ENCODE data around the gene LRRK1. TPM values are rescaled to one million over a fixed set of nuclear protein-coding genes. Genes with fewer than 3 reads are reported as not detected.

Gene LRRK1
- polyA plus RNA-seq, 1 donor (not counting 4 experiments of a cell fraction or from before 2014, with no cell fraction given): 6.2 TPM

- peaks cover 12% of the 10 kb centered on the region for H3K4me1 ChIP-seq (ENCODE audit: control insufficient read depth, extremely low read depth, insufficient read depth, low read length)
- no peak overlapping the region for H3K9ac ChIP-seq (ENCODE audit: control insufficient read depth, extremely low read depth, insufficient read depth, low read length)
- no peak overlapping the region for H3K4me3 ChIP-seq (ENCODE audit: control insufficient read depth in 2 of 3, extremely low read depth in 1 of 3, insufficient read depth in 2 of 3, low read depth in 1 of 3, low read length in 3 of 3)
- no peak overlapping the region for H3K4me2 ChIP-seq (ENCODE audit: control insufficient read depth, extremely low read depth, insufficient read depth, low read depth, low read length)
- no peaks in the 10 kb centered on the region for H3K36me3 ChIP-seq (ENCODE audit: control insufficient read depth in 2 of 2, extremely low read depth in 1 of 2, insufficient read depth in 2 of 2, low read length in 2 of 2)
- H3K79me2 ChIP-seq (ENCODE audit: control insufficient read depth, insufficient read depth, low read length): no peaks in the 10 kb centered on the region
- no peaks in the 10 kb centered on the region for H4K20me1 ChIP-seq (ENCODE audit: control insufficient read depth, extremely low read depth, insufficient read depth, low read length)
- no peak overlapping the region for H3K27ac ChIP-seq (ENCODE audit: control insufficient read depth, insufficient read depth, low read length)
- H3K9me3 ChIP-seq (ENCODE audit: control insufficient read depth, low read depth, low read length): no peaks in the 10 kb centered on the region
- no peaks in the 10 kb centered on the region for H3K9me1 ChIP-seq (ENCODE audit: control insufficient read depth, extremely low read depth, insufficient read depth, low read length)
- no peak for DNase-seq (ENCODE audit: low read depth, low spot score)
- no peaks in the 10 kb centered on the region for H3K27me3 ChIP-seq (ENCODE audit: control insufficient read depth, extremely low read depth, insufficient read depth, low read length)
- no peak for FAIRE-seq
- dilution Hi-C loops (cut with MboI; ENCODE audit: extremely low pct_ligation_motif_present, low sequenced_read_pairs): no loop called here
- TF ChIP-seq EZH2 (IDR thresholded peaks at IDR 0.05; ENCODE audit: low read length): no peak
- TF ChIP-seq CTCF (optimal IDR thresholded peaks at IDR 0.05 in 1 of 3, IDR thresholded peaks at IDR 0.05 in 1 of 3, conservative IDR thresholded peaks at IDR 0.05 in 1 of 3; ENCODE audit: extremely low read depth in 1 of 3, insufficient read depth in 2 of 3, low read length in 3 of 3): no peak
- H2AFZ ChIP-seq (ENCODE audit: control insufficient read depth, low read length): no peak overlapping the region
These were observed 191.8 kb downstream of the LRRK1 start for GRCh38 chr15:101110681-101111569.

GRCh38 chr15:101111570-101112262 lies 192.6 kb downstream of the LRRK1 start:
- Histone ChIP-seq H3K4me2 (ENCODE audit: control insufficient read depth, extremely low read depth, insufficient read depth, low read depth, low read length) (no peak overlapping the region), H3K27me3 (ENCODE audit: control insufficient read depth, extremely low read depth, insufficient read depth, low read length) (no peaks in the 10 kb centered on the region), H3K9me3 (ENCODE audit: control insufficient read depth, low read depth, low read length) (no peaks in the 10 kb centered on the region), H3K27ac (ENCODE audit: control insufficient read depth, insufficient read depth, low read length) (no peak overlapping the region), H4K20me1 (ENCODE audit: control insufficient read depth, extremely low read depth, insufficient read depth, low read length) (no peaks in the 10 kb centered on the region), H3K36me3 (ENCODE audit: control insufficient read depth in 2 of 2, extremely low read depth in 1 of 2, insufficient read depth in 2 of 2, low read length in 2 of 2) (no peaks in the 10 kb centered on the region), H3K9ac (ENCODE audit: control insufficient read depth, extremely low read depth, insufficient read depth, low read length) (no peak overlapping the region), H3K9me1 (ENCODE audit: control insufficient read depth, extremely low read depth, insufficient read depth, low read length) (no peaks in the 10 kb centered on the region), H3K4me3 (ENCODE audit: control insufficient read depth in 2 of 3, extremely low read depth in 1 of 3, insufficient read depth in 2 of 3, low read depth in 1 of 3, low read length in 3 of 3) (no peak overlapping the region), H3K79me2 (ENCODE audit: control insufficient read depth, insufficient read depth, low read length) (no peaks in the 10 kb centered on the region), H2AFZ (ENCODE audit: control insufficient read depth, low read length) (no peak overlapping the region), H3K4me1 (ENCODE audit: control insufficient read depth, extremely low read depth, insufficient read depth, low read length) (peaks cover 12% of the 10 kb centered on the region)
- dilution Hi-C loops (cut with MboI; ENCODE audit: extremely low pct_ligation_motif_present, low sequenced_read_pairs): no loop called here
- DNase-seq (ENCODE audit: low read depth, low spot score): no peak
- FAIRE-seq: no peak
- no peak for TF ChIP-seq EZH2 (IDR thresholded peaks at IDR 0.05; ENCODE audit: low read length)
- no peak for TF ChIP-seq CTCF (optimal IDR thresholded peaks at IDR 0.05 in 1 of 3, IDR thresholded peaks at IDR 0.05 in 1 of 3, conservative IDR thresholded peaks at IDR 0.05 in 1 of 3; ENCODE audit: extremely low read depth in 1 of 3, insufficient read depth in 2 of 3, low read length in 3 of 3)
